ENCODE data around the gene SHF.
A peak's percentile ranks its signal among the peaks of the same experiment; 100 is the strongest.

SHF gene

GRCh38 chr15:45199136-45199810 is 11.5 kb upstream of the SHF start:
- no peak for DNase-seq

GRCh38 chr15:45198337-45199135 is 10.8 kb upstream of the SHF start:
- DNase-seq = peak; percentile 82

- DNase-seq = no peak
Observed at GRCh38 chr15:45197512-45197911, 9.7 kb upstream of the SHF start.

- DNase-seq = no peak
Observed at GRCh38 chr15:45187578-45187893, 230 bp downstream of the SHF start.

GRCh38 chr15:45186771-45187577 is 792 bp downstream of the SHF start:
- no peak for DNase-seq

GRCh38 chr15:45185903-45186770 is 1.6 kb downstream of the SHF start:
- no peak for DNase-seq

- no peak for DNase-seq
Observed at GRCh38 chr15:45185069-45185779, 2.5 kb downstream of the SHF start.

GRCh38 chr15:45184562-45185041 is 3.2 kb downstream of the SHF start:
- no peak for DNase-seq

GRCh38 chr15:45183511-45183910 is 4.3 kb downstream of the SHF start:
- DNase-seq = no peak

GRCh38 chr15:45182996-45183395 is 4.8 kb downstream of the SHF start:
- DNase-seq = no peak

- no peak for DNase-seq
Observed at GRCh38 chr15:45181491-45182285, 6.1 kb downstream of the SHF start.

- DNase-seq = no peak
Observed at GRCh38 chr15:45180648-45181436, 6.9 kb downstream of the SHF start.

- no peak for DNase-seq
Observed at GRCh38 chr15:45180201-45180600, 7.6 kb downstream of the SHF start.

GRCh38 chr15:45179221-45179985 is 8.4 kb downstream of the SHF start:
- DNase-seq = peak; percentile 55

- DNase-seq = no peak
Observed at GRCh38 chr15:45177285-45177684, 10.5 kb downstream of the SHF start.

GRCh38 chr15:45174577-45174976 is 13.2 kb downstream of the SHF start:
- DNase-seq = no peak

GRCh38 chr15:45174069-45174468 is 13.7 kb downstream of the SHF start:
- DNase-seq = no peak

- no peak for DNase-seq
Observed at GRCh38 chr15:45171912-45172311, 15.9 kb downstream of the SHF start.

Measured in stimulated activated CD4-positive, alpha-beta T cell treated with anti-CD3 and anti-CD28 coated beads, Interleukin-12 subunit alpha, Interleukin-12 subunit beta, amount 100 ng/mL, for 4 hours (primary cell).